Caco-2 (cell line): ENCODE data around the gene SLC5A11. TPM values are rescaled to one million over a fixed set of nuclear protein-coding genes. Genes with fewer than 3 reads are reported as not detected.

Experiments used
- BruUV-seq: library from RNA; stranded (reverse); fragments of 400-500 nt; replicated peaks from 2 replicates; lab custom pipeline; 2021; lab: Mats Ljungman, UMichigan
- CTCF ChIA-PET: fragments of 300-600 bp; sonication (Branson Sonifier 250); formaldehyde crosslinking; loops from one replicate; lab custom pipeline; 2022; ENCODE audit warnings: antibody characterized with exemption; lab: Charles Lee
- POLR2A ChIA-PET: fragments of 300-600 bp; sonication (Branson Sonifier 250); formaldehyde crosslinking; loops from one replicate; lab custom pipeline; 2022; ENCODE audit warnings: antibody characterized with exemption; lab: Charles Lee
- DNase-seq, 2 experiments: peaks; one replicate each; pipeline versions ENCODE4 v3.0.0 to v3.0.0-alpha.2; 2020 to 2022
- H3K27me3 ChIP-seq: replicated peaks from 2 replicates; pipeline ENCODE4 v1.6.0; 2011; ENCODE audit warnings: low read length; ENCODE audit not compliant: control insufficient read depth, insufficient read depth
- H3K36me3 ChIP-seq: 2 replicates; pipeline ENCODE4 v1.5.1; 2011; ENCODE audit warnings: low read length; ENCODE audit not compliant: control insufficient read depth, insufficient read depth
- H3K4me1 ChIP-seq: fragments of 250-450 bp; sonication (Bioruptor Pico); 2 replicates; pipeline ENCODE4 v1.5.1; 2020; ENCODE audit warnings: mild to moderate bottlenecking
- H3K4me3 ChIP-seq: 2 replicates; pipeline ENCODE4 v1.5.1; 2011; ENCODE audit warnings: low read depth, mild to moderate bottlenecking, control low read depth, low read length
- H3K9me3 ChIP-seq: fragments of 250-450 bp; sonication (Bioruptor Pico); 2 replicates; pipeline ENCODE4 v1.5.1; 2020; ENCODE audit warnings: mild to moderate bottlenecking, moderate library complexity
- H3K27ac Mint-ChIP-seq: one replicate; pipeline ENCODE4 v1.8.0; 2022; ENCODE audit warnings: mixed read lengths; ENCODE audit not compliant: unreplicated experiment
- H3K27me3 Mint-ChIP-seq: one replicate; pipeline ENCODE4 v1.8.0; 2022; ENCODE audit warnings: mixed read lengths; ENCODE audit not compliant: insufficient read depth, unreplicated experiment
- H3K36me3 Mint-ChIP-seq: one replicate; pipeline ENCODE4 v1.8.0; 2022; ENCODE audit warnings: mild to moderate bottlenecking, mixed read lengths; ENCODE audit not compliant: insufficient read depth, unreplicated experiment
- H3K4me1 Mint-ChIP-seq: one replicate; pipeline ENCODE4 v1.8.0; 2022; ENCODE audit warnings: low read depth, mixed read lengths; ENCODE audit not compliant: unreplicated experiment
- H3K4me3 Mint-ChIP-seq: one replicate; pipeline ENCODE4 v1.8.0; 2022; ENCODE audit warnings: mild to moderate bottlenecking, moderate library complexity, mixed read lengths; ENCODE audit not compliant: unreplicated experiment
- H3K9me3 Mint-ChIP-seq: one replicate; pipeline ENCODE4 v1.8.0; 2022; ENCODE audit warnings: mixed read lengths; ENCODE audit not compliant: unreplicated experiment
- CTCF ChIP-seq, 2 experiments: fragments of 200-600 bp in 1 of 2; IDR thresholded peaks; 1 replicate in 1 of 2; 2 replicates in 1 of 2; pipeline versions ENCODE4 v1.5.1 to v1.8.0; 2011 to 2022; ENCODE audit warnings: antibody characterized with exemption in 1 of 2, control low read depth in 1 of 2, inconsistent platforms in 1 of 2, low read depth in 1 of 2, low read length in 1 of 2, mild to moderate bottlenecking in 1 of 2, moderate library complexity in 1 of 2; ENCODE audit not compliant: insufficient read depth in 1 of 2, severe bottlenecking in 1 of 2, unreplicated experiment in 1 of 2
- intact Hi-C: fragments of 100-400 bp; cut with micrococcal nuclease; formaldehyde crosslinking; loops from one replicate; pipeline ENCODE4 v1.10.0; 2022; ENCODE audit not compliant: unreplicated experiment
- total RNA-seq: library from RNA; stranded (reverse); gene quantifications from 2 replicates; pipeline ENCODE4 v1.2.3, GENCODE V29; 2022

The SLC5A11 gene
- total RNA-seq, 1 experiment from 2014 or later: 0.95 TPM

- DNase-seq: peak in 1 of 2 experiments; percentile 17
- intact Hi-C loops: no loop called here
- no peaks in the 10 kb centered on the region for H3K9me3 Mint-ChIP-seq
- H3K4me1 Mint-ChIP-seq: peaks cover 20% of the 10 kb centered on the region
- H3K36me3 Mint-ChIP-seq: peaks cover 6% of the 10 kb centered on the region
- H3K4me1 ChIP-seq: peaks cover 29% of the 10 kb centered on the region
- no peaks in the 10 kb centered on the region for H3K27me3 Mint-ChIP-seq
- ChIA-PET CTCF (no interaction called here), POLR2A (interaction anchor here (0.5 kb wide), 1 partner anchor 387 kb away, joined by 4 read pairs; no protein-coding TSS in a partner anchor)
- H3K27ac Mint-ChIP-seq: peak overlapping the region; percentile 85
- BruUV-seq: no TSS peak
- no peak overlapping the region for H3K4me3 ChIP-seq
- H3K36me3 ChIP-seq: no peaks in the 10 kb centered on the region
- H3K27me3 ChIP-seq: no peaks in the 10 kb centered on the region
- TF ChIP-seq CTCF (IDR thresholded peaks at IDR 0.05; ENCODE audit: insufficient read depth in 1 of 2, low read depth in 1 of 2, low read length in 1 of 2, severe bottlenecking in 1 of 2, unreplicated experiment in 1 of 2): no peak
- H3K4me3 Mint-ChIP-seq: peak overlapping the region; percentile 12
- H3K9me3 ChIP-seq: no peaks in the 10 kb centered on the region
Measured at GRCh38 chr16:24838554-24839266, 7.1 kb upstream of the SLC5A11 start.

DNA sequence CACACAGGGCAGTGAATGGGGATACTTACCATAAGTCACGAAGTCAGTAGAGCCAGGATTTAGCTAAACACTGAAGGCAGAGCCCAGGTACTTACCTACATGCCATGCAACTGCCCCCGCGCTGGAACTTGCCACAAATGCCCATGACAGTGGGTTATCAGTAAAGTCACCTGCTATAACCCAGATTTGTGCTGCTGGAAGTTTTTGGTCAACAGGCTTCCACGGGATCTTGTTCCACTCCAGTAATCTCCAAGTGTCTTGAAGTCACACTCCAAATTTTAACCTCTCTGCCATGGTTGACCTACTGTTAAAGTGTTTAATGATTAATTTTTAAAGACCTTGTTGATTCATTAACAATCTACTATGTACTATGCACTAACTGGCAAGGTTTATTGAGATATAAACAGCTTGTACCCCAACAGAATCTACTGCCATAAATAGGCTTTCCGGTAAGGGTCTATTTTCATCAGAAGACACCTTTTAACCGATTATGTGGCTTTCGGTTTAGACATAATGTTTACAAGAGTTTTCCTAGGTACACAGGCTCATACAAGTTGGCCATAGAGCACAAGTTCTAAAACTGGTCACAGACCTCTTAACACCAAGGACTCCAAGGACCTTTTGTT lies 6.3 kb upstream of the SLC5A11 start:
- intact Hi-C loops: no loop called here
- Mint-ChIP-seq H3K27me3 (no peaks in the 10 kb centered on the region), H3K36me3 (peaks cover 13% of the 10 kb centered on the region), H3K4me1 (peaks cover 27% of the 10 kb centered on the region), H3K9me3 (no peaks in the 10 kb centered on the region), H3K27ac (peak overlapping the region; percentile 85), H3K4me3 (no peak overlapping the region)
- no peak overlapping the region for H3K4me3 ChIP-seq
- H3K27me3 ChIP-seq: no peaks in the 10 kb centered on the region
- H3K36me3 ChIP-seq: no peaks in the 10 kb centered on the region
- ChIA-PET POLR2A (interaction anchor here (0.5 to 0.6 kb wide), 2 partner anchors 177 to 386 kb away, joined by 3 to 4 read pairs; no protein-coding TSS in a partner anchor), CTCF (no interaction called here)
- H3K4me1 ChIP-seq: peaks cover 36% of the 10 kb centered on the region
- no peak for DNase-seq
- no peaks in the 10 kb centered on the region for H3K9me3 ChIP-seq
- BruUV-seq: no TSS peak
- TF ChIP-seq CTCF (IDR thresholded peaks at IDR 0.05; ENCODE audit: insufficient read depth in 1 of 2, low read depth in 1 of 2, low read length in 1 of 2, severe bottlenecking in 1 of 2, unreplicated experiment in 1 of 2): no peak

DNA sequence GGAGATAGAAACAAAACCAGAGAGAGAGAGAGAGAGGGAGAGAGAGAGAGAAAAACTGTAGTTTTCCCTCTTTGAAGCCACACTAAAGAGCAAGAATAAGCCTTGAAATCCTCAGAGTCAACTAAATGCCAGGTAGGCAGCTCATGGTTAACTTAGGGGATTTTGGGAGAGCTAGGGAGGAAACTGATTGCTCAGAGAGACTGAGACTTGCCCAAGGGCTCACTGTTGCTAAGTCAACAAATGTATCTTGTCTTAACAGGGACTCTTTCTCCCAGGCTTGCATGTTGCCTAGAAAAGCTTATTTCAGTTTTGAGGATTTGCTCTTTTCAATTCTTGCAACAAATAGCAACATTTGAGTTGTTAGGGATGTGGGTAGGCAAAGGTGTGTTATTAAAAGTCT lies 4.5 kb upstream of the SLC5A11 start:
- H3K9me3 Mint-ChIP-seq: no peaks in the 10 kb centered on the region
- no peak overlapping the region for H3K4me3 Mint-ChIP-seq
- intact Hi-C loops: no loop called here
- H3K9me3 ChIP-seq: no peaks in the 10 kb centered on the region
- no TSS peak for BruUV-seq
- ChIA-PET POLR2A (no interaction called here), CTCF (no interaction called here)
- peak overlapping the region; percentile 26 for H3K27ac Mint-ChIP-seq
- H3K4me3 ChIP-seq: no peak overlapping the region
- no peak for DNase-seq
- H3K4me1 Mint-ChIP-seq: peaks cover 31% of the 10 kb centered on the region
- H3K4me1 ChIP-seq: peaks cover 49% of the 10 kb centered on the region
- H3K27me3 Mint-ChIP-seq: no peaks in the 10 kb centered on the region
- TF ChIP-seq CTCF (IDR thresholded peaks at IDR 0.05; ENCODE audit: insufficient read depth in 1 of 2, low read depth in 1 of 2, low read length in 1 of 2, severe bottlenecking in 1 of 2, unreplicated experiment in 1 of 2): no peak
- peaks cover 18% of the 10 kb centered on the region for H3K36me3 Mint-ChIP-seq
- H3K27me3 ChIP-seq: no peaks in the 10 kb centered on the region
- no peaks in the 10 kb centered on the region for H3K36me3 ChIP-seq
